WTC11 (cell line): ENCODE data around the gene VSNL1.

Experiments
- CREB1 ChIP-seq: sonication (generic); formaldehyde crosslinking; IDR thresholded peaks from 2 replicates; pipeline ENCODE4 v1.8.0; 2023; ENCODE audit warnings: mild to moderate bottlenecking, missing genetic modification reagents
- ETV6 ChIP-seq: sonication (generic); formaldehyde crosslinking; IDR thresholded peaks from 2 replicates; pipeline ENCODE4 v1.8.1; 2022; ENCODE audit warnings: mild to moderate bottlenecking, missing genetic modification reagents
- FOXK1 ChIP-seq: sonication (generic); formaldehyde crosslinking; IDR thresholded peaks from 2 replicates; pipeline ENCODE4 v1.8.0; 2022; ENCODE audit warnings: mild to moderate bottlenecking, moderate library complexity, missing genetic modification reagents
- NR2C2 ChIP-seq: sonication (generic); formaldehyde crosslinking; IDR thresholded peaks from 2 replicates; pipeline ENCODE4 v1.8.0; 2022; ENCODE audit warnings: mild to moderate bottlenecking, missing genetic modification reagents
- ZNF138 ChIP-seq: sonication (generic); formaldehyde crosslinking; conservative IDR thresholded peaks from 2 replicates; pipeline ENCODE4 v1.8.1; 2022; ENCODE audit warnings: mild to moderate bottlenecking, moderate library complexity, missing genetic modification reagents
- TF ChIP-seq, protein P1 (sequence below): fragments of 200-600 bp; IDR thresholded peaks from 2 replicates; pipeline ENCODE4 v1.8.0; 2022; ENCODE audit warnings: antibody characterized with exemption
- TF ChIP-seq, protein P2 (sequence below): sonication (generic); formaldehyde crosslinking; IDR thresholded peaks from 2 replicates; pipeline ENCODE4 v1.8.0; 2022; ENCODE audit warnings: mild to moderate bottlenecking, missing genetic modification reagents
- TF ChIP-seq, protein P3 (sequence below): fragments of 250-450 bp; sonication (Bioruptor Pico); IDR thresholded peaks from 2 replicates; pipeline ENCODE4 v1.9.0; 2021; ENCODE audit warnings: moderate library complexity, mild to moderate bottlenecking, inconsistent platforms, borderline replicate concordance
- TF ChIP-seq, protein P4 (sequence below): sonication (generic); formaldehyde crosslinking; IDR thresholded peaks from 2 replicates; pipeline ENCODE4 v1.8.1; 2022; ENCODE audit warnings: mild to moderate bottlenecking, missing genetic modification reagents, moderate library complexity, borderline replicate concordance
- TF ChIP-seq, protein P5 (sequence below): sonication (generic); formaldehyde crosslinking; conservative IDR thresholded peaks from 2 replicates; pipeline ENCODE4 v1.8.1; 2022; ENCODE audit warnings: mild to moderate bottlenecking, missing genetic modification reagents
- TF ChIP-seq, protein P6 (sequence below): sonication (generic); formaldehyde crosslinking; IDR thresholded peaks from 2 replicates; pipeline ENCODE4 v1.8.1; 2023; ENCODE audit warnings: mild to moderate bottlenecking, missing genetic modification reagents, moderate library complexity
- TF ChIP-seq, protein P7 (sequence below): sonication (generic); formaldehyde crosslinking; IDR thresholded peaks from 2 replicates; pipeline ENCODE4 v1.8.1; 2022; ENCODE audit warnings: missing genetic modification reagents, borderline replicate concordance
- TF ChIP-seq, protein P8 (sequence below): fragments of 250-450 bp; sonication (Bioruptor Pico); IDR thresholded peaks from 2 replicates; pipeline ENCODE4 v2.1.2; 2022; ENCODE audit warnings: mild to moderate bottlenecking, moderate library complexity
- TF ChIP-seq, protein P9 (sequence below): sonication (generic); formaldehyde crosslinking; conservative IDR thresholded peaks from 2 replicates; pipeline ENCODE4 v1.8.1; 2023; ENCODE audit warnings: mild to moderate bottlenecking, low read depth, missing genetic modification reagents, moderate library complexity

DNA sequence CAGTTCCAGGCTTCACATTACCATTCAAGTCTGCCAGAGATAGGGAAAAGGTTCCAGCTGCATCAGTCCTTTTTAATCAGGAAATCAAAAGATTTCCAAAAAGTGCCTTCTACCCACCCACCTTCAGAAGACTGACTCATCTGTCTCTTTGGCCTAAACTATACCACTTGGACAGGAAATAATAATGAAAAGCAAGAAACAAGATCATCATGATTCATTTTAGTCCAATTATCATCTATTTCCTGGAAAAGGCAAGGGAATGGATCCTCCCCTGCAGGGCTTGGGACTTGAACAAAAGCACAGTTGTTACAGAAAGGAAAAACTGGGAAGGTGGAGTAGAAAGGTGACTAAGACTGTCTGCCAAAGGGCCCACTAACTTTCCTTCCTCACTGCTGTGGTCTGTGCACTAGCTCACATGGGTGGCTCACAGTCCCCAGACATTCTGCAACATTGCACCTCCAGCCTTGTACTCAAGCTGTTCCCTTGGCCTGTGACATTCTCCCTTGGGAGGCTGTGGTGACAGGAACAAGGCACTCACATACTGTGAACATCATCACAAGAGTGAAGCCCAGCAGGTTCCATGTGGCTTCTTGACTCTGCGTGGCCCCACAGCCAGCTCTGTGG, 75.3 kb downstream of the VSNL1 start:
- TF ChIP-seq, protein P1, sequence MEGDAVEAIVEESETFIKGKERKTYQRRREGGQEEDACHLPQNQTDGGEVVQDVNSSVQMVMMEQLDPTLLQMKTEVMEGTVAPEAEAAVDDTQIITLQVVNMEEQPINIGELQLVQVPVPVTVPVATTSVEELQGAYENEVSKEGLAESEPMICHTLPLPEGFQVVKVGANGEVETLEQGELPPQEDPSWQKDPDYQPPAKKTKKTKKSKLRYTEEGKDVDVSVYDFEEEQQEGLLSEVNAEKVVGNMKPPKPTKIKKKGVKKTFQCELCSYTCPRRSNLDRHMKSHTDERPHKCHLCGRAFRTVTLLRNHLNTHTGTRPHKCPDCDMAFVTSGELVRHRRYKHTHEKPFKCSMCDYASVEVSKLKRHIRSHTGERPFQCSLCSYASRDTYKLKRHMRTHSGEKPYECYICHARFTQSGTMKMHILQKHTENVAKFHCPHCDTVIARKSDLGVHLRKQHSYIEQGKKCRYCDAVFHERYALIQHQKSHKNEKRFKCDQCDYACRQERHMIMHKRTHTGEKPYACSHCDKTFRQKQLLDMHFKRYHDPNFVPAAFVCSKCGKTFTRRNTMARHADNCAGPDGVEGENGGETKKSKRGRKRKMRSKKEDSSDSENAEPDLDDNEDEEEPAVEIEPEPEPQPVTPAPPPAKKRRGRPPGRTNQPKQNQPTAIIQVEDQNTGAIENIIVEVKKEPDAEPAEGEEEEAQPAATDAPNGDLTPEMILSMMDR, result no peak
- TF ChIP-seq, protein P2, sequence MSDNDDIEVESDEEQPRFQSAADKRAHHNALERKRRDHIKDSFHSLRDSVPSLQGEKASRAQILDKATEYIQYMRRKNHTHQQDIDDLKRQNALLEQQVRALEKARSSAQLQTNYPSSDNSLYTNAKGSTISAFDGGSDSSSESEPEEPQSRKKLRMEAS (CRISPR knock-in tag), result no peak
- TF ChIP-seq CREB1 (CRISPR knock-in tag) (no peak), FOXK1 (CRISPR knock-in tag) (no peak), ETV6 (CRISPR knock-in tag) (no peak), NR2C2 (no peak), ZNF138 (CRISPR knock-in tag) (no peak)
- TF ChIP-seq, protein P3, sequence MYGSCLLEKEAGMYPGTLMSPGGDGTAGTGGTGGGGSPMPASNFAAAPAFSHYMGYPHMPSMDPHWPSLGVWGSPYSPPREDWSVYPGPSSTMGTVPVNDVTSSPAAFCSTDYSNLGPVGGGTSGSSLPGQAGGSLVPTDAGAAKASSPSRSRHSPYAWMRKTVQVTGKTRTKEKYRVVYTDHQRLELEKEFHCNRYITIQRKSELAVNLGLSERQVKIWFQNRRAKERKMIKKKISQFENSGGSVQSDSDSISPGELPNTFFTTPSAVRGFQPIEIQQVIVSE (CRISPR knock-in tag), result no peak
- TF ChIP-seq, protein P4, sequence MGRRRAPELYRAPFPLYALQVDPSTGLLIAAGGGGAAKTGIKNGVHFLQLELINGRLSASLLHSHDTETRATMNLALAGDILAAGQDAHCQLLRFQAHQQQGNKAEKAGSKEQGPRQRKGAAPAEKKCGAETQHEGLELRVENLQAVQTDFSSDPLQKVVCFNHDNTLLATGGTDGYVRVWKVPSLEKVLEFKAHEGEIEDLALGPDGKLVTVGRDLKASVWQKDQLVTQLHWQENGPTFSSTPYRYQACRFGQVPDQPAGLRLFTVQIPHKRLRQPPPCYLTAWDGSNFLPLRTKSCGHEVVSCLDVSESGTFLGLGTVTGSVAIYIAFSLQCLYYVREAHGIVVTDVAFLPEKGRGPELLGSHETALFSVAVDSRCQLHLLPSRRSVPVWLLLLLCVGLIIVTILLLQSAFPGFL (CRISPR knock-in tag), result no peak
- TF ChIP-seq, protein P5, sequence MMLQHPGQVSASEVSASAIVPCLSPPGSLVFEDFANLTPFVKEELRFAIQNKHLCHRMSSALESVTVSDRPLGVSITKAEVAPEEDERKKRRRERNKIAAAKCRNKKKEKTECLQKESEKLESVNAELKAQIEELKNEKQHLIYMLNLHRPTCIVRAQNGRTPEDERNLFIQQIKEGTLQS (CRISPR knock-in tag), result no peak
- TF ChIP-seq, protein P6, sequence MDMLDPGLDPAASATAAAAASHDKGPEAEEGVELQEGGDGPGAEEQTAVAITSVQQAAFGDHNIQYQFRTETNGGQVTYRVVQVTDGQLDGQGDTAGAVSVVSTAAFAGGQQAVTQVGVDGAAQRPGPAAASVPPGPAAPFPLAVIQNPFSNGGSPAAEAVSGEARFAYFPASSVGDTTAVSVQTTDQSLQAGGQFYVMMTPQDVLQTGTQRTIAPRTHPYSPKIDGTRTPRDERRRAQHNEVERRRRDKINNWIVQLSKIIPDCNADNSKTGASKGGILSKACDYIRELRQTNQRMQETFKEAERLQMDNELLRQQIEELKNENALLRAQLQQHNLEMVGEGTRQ (CRISPR knock-in tag), result no peak
- TF ChIP-seq, protein P7, sequence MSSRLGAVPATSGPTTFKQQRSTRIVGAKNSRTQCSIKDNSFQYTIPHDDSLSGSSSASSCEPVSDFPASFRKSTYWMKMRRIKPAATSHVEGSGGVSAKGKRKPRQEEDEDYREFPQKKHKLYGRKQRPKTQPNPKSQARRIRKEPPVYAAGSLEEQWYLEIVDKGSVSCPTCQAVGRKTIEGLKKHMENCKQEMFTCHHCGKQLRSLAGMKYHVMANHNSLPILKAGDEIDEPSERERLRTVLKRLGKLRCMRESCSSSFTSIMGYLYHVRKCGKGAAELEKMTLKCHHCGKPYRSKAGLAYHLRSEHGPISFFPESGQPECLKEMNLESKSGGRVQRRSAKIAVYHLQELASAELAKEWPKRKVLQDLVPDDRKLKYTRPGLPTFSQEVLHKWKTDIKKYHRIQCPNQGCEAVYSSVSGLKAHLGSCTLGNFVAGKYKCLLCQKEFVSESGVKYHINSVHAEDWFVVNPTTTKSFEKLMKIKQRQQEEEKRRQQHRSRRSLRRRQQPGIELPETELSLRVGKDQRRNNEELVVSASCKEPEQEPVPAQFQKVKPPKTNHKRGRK (CRISPR knock-in tag), result no peak
- TF ChIP-seq, protein P8, sequence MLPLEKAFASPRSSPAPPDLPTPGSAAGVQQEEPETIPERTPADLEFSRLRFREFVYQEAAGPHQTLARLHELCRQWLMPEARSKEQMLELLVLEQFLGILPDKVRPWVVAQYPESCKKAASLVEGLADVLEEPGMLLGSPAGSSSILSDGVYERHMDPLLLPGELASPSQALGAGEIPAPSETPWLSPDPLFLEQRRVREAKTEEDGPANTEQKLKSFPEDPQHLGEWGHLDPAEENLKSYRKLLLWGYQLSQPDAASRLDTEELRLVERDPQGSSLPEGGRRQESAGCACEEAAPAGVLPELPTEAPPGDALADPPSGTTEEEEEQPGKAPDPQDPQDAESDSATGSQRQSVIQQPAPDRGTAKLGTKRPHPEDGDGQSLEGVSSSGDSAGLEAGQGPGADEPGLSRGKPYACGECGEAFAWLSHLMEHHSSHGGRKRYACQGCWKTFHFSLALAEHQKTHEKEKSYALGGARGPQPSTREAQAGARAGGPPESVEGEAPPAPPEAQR (CRISPR knock-in tag), result no peak
- TF ChIP-seq, protein P9, sequence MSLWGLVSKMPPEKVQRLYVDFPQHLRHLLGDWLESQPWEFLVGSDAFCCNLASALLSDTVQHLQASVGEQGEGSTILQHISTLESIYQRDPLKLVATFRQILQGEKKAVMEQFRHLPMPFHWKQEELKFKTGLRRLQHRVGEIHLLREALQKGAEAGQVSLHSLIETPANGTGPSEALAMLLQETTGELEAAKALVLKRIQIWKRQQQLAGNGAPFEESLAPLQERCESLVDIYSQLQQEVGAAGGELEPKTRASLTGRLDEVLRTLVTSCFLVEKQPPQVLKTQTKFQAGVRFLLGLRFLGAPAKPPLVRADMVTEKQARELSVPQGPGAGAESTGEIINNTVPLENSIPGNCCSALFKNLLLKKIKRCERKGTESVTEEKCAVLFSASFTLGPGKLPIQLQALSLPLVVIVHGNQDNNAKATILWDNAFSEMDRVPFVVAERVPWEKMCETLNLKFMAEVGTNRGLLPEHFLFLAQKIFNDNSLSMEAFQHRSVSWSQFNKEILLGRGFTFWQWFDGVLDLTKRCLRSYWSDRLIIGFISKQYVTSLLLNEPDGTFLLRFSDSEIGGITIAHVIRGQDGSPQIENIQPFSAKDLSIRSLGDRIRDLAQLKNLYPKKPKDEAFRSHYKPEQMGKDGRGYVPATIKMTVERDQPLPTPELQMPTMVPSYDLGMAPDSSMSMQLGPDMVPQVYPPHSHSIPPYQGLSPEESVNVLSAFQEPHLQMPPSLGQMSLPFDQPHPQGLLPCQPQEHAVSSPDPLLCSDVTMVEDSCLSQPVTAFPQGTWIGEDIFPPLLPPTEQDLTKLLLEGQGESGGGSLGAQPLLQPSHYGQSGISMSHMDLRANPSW (CRISPR knock-in tag), result no peak
